Sigmoid colon (tissue), 7 donors: ENCODE data around the gene ARSB. TPM values are rescaled to one million over a fixed set of nuclear protein-coding genes. Genes with fewer than 3 reads are reported as not detected.

ENCODE experiments used
- DNase-seq: peaks from one replicate; pipeline ENCODE4 v3.0.0-alpha.2; 2019
- H3K27ac ChIP-seq, 4 donors: fragments of 200-600 bp; sonication (generic); one replicate each; pipeline ENCODE4 v1.5.1; 2016 to 2019; ENCODE audit warnings: mild to moderate bottlenecking in 1 of 4
- H3K27me3 ChIP-seq, 3 donors: fragments of 200-600 bp; sonication (generic); one replicate each; pipeline ENCODE4 v1.5.1; 2019; ENCODE audit warnings: mild to moderate bottlenecking in 1 of 3
- H3K36me3 ChIP-seq, 4 donors: fragments of 200-600 bp; sonication (generic); one replicate each; pipeline ENCODE4 v1.5.1; 2016 to 2019
- H3K4me1 ChIP-seq, 4 donors: fragments of 200-600 bp; sonication (generic); one replicate each; pipeline ENCODE4 v1.5.1; 2017 to 2019
- H3K4me3 ChIP-seq, 4 donors: fragments of 200-600 bp; sonication (generic); one replicate each; pipeline ENCODE4 v1.5.1; 2017 to 2019; ENCODE audit warnings: mild to moderate bottlenecking in 2 of 4, moderate library complexity in 1 of 4
- H3K9me3 ChIP-seq, 4 donors: fragments of 200-600 bp in 3 of 4; sonication (generic) in 3 of 4; one replicate each; pipeline versions ENCODE4 v1.5.1 to v1.6.1; 2013 to 2019
- CTCF ChIP-seq, 4 experiments: fragments of 450-650 bp in 3 of 4; fragments of 200-600 bp in 1 of 4; IDR thresholded peaks; one replicate each; pipeline ENCODE4 v1.5.1; 2016 to 2019; ENCODE audit warnings: antibody characterized with exemption in 4 of 4, mild to moderate bottlenecking in 3 of 4, moderate library complexity in 2 of 4
- EP300 ChIP-seq, 4 donors: sonication (generic); formaldehyde crosslinking; IDR thresholded peaks; one replicate each; pipeline ENCODE4 v1.6.1; 2017; ENCODE audit warnings: antibody characterized with exemption in 4 of 4
- POLR2A ChIP-seq, 2 donors: fragments of 450-650 bp; IDR thresholded peaks; one replicate each; pipeline ENCODE4 v1.6.1; 2016; ENCODE audit warnings: antibody characterized with exemption in 2 of 2, mild to moderate bottlenecking in 2 of 2, moderate library complexity in 2 of 2
- POLR2AphosphoS5 ChIP-seq, 4 donors: sonication (generic); formaldehyde crosslinking; IDR thresholded peaks; one replicate each; pipeline ENCODE4 v1.6.1; 2017; ENCODE audit warnings: antibody characterized with exemption in 4 of 4
- WGBS, 2 donors: extraction: QIAGEN DNeasy Blood & Tissue Kit; methylation state at CpG; one replicate each; pipeline ENCODE4 v1.1.7; 2013; 5-methylcytosine and 5-hydroxymethylcytosine counted together
- intact Hi-C: fragments of 100-400 bp; cut with DNase I; formaldehyde crosslinking; loops from one replicate; pipeline ENCODE4 v1.15.1; 2023
- polyA plus RNA-seq, 3 donors: library from polyadenylated mRNA; stranded (reverse); fragments of 200-250 nt; gene quantifications; one replicate each; pipeline ENCODE4 v1.2.3, GENCODE V29; 2013
- total RNA-seq, 4 donors: library from RNA; depleted of rRNA; stranded (reverse); fragments of >200 nt; gene quantifications; one replicate each; pipeline ENCODE4 v1.1.0, GENCODE V29; 2016
- donor health status: healthy with polysubstance abuse.
- donor health status: Bipolar disorder and iron deficiency.
- donor health status: healthy.

ARSB gene
- total and polyA plus RNA-seq, 7 donors = 1.2 to 22.2 (median 8.6) TPM

GRCh38 chr5:78888580-78889368 is 96.3 kb downstream of the ARSB start:
- H3K36me3 ChIP-seq = no peaks in the 10 kb centered on the region
- H3K4me3 ChIP-seq = no peak overlapping the region
- no peaks in the 10 kb centered on the region for H3K9me3 ChIP-seq
- 83 to 91% methylated on average over 10 of the region's 10 CpGs for WGBS, 2 donors
- peak; percentile 76 for DNase-seq
- intact Hi-C loops = loop anchor here (5.0 kb wide), 1 partner anchor 56 kb away; no protein-coding TSS in a partner anchor
- peaks cover 0 to 26% (median 16%) of the 10 kb centered on the region in 4 donors for H3K4me1 ChIP-seq
- H3K27ac ChIP-seq = peak overlapping the region in 2 of 4 donors; percentile 30 to 56
- H3K27me3 ChIP-seq = no peaks in the 10 kb centered on the region
- TF ChIP-seq POLR2A (IDR thresholded peaks at IDR 0.05) = no peak
- TF ChIP-seq POLR2AphosphoS5 (IDR thresholded peaks at IDR 0.05) = no peak
- TF ChIP-seq CTCF (IDR thresholded peaks at IDR 0.05) = no peak
- TF ChIP-seq EP300 (IDR thresholded peaks at IDR 0.05) = no peak

GRCh38 chr5:78887384-78888118 is 97.6 kb downstream of the ARSB start:
- WGBS, 2 donors = 71 to 83% methylated on average over 6 of the region's 6 CpGs
- peak overlapping the region in 2 of 4 donors; percentile 30 to 56 for H3K27ac ChIP-seq
- H3K27me3 ChIP-seq = no peaks in the 10 kb centered on the region
- intact Hi-C loops = loop anchor here (5.0 kb wide), 1 partner anchor 55 kb away; no protein-coding TSS in a partner anchor
- H3K4me3 ChIP-seq = no peak overlapping the region
- peaks cover 0 to 26% (median 16%) of the 10 kb centered on the region in 4 donors for H3K4me1 ChIP-seq
- TF ChIP-seq POLR2A (IDR thresholded peaks at IDR 0.05) (no peak), EP300 (IDR thresholded peaks at IDR 0.05) (no peak), POLR2AphosphoS5 (IDR thresholded peaks at IDR 0.05) (no peak), CTCF (IDR thresholded peaks at IDR 0.05) (no peak)
- H3K36me3 ChIP-seq = no peaks in the 10 kb centered on the region
- no peak for DNase-seq
- no peaks in the 10 kb centered on the region for H3K9me3 ChIP-seq

GRCh38 chr5:78886341-78887230 is 98.5 kb downstream of the ARSB start:
- intact Hi-C loops = loop anchor here (5.0 kb wide), 1 partner anchor 54 kb away; no protein-coding TSS in a partner anchor
- no peaks in the 10 kb centered on the region for H3K36me3 ChIP-seq
- no peak for DNase-seq
- TF ChIP-seq POLR2A (IDR thresholded peaks at IDR 0.05) (no peak), CTCF (IDR thresholded peaks at IDR 0.05) (peak in 2 of 4 experiments; percentile 14 to 42)
- no peak overlapping the region for H3K4me3 ChIP-seq
- H3K27me3 ChIP-seq = no peaks in the 10 kb centered on the region
- 85 to 90% methylated on average over 2 of the region's 2 CpGs for WGBS, 2 donors
- H3K4me1 ChIP-seq = peaks cover 0 to 28% (median 17%) of the 10 kb centered on the region in 4 donors
- no peaks in the 10 kb centered on the region for H3K9me3 ChIP-seq
- no peak overlapping the region for H3K27ac ChIP-seq

GRCh38 chr5:78881884-78882283 is 103.2 kb downstream of the ARSB start:
- no peaks in the 10 kb centered on the region for H3K36me3 ChIP-seq
- no peaks in the 10 kb centered on the region for H3K27me3 ChIP-seq
- no peak overlapping the region for H3K27ac ChIP-seq
- no peak for DNase-seq
- no peak overlapping the region for H3K4me3 ChIP-seq
- TF ChIP-seq EP300 (IDR thresholded peaks at IDR 0.05) (no peak), POLR2AphosphoS5 (IDR thresholded peaks at IDR 0.05) (no peak), CTCF (IDR thresholded peaks at IDR 0.05) (no peak), POLR2A (IDR thresholded peaks at IDR 0.05) (no peak)
- intact Hi-C loops = no loop called here
- WGBS, 2 donors = 46 to 76% methylated on average over 3 of the region's 3 CpGs
- H3K9me3 ChIP-seq = no peaks in the 10 kb centered on the region
- H3K4me1 ChIP-seq = peaks cover 0 to 6% (median 0%) of the 10 kb centered on the region in 4 donors
